ENCODE measurements around the gene ERICH2.

ERICH2 gene

GRCh38 chr2:170814533-170815230, 44.5 kb downstream of the ERICH2 start:
- H4K20me1 ChIP-seq (ENCODE audit: insufficient read depth, low read length), result no peaks in the 10 kb centered on the region
- no peaks in the 10 kb centered on the region for H3K9me3 ChIP-seq (replicated peaks; ENCODE audit: insufficient read depth, low read length)
- no peak overlapping the region for H2AFZ ChIP-seq (ENCODE audit: low read length)
- DNase-seq, result no peak
- H3K4me2 ChIP-seq (ENCODE audit: low read depth, low read length), result no peak overlapping the region
- no peak overlapping the region for H3K4me3 ChIP-seq (ENCODE audit: low read length)
- H3K4me1 ChIP-seq (ENCODE audit: low read length), result peaks cover 9% of the 10 kb centered on the region; the same call in 1 of the 2 replicates
- H3K79me2 ChIP-seq (ENCODE audit: low read length), result no peaks in the 10 kb centered on the region
- no peaks in the 10 kb centered on the region for H3F3A ChIP-seq (ENCODE audit: insufficient read depth, low read length)
- H3K36me3 ChIP-seq (replicated peaks; ENCODE audit: insufficient read depth, low read length), result no peaks in the 10 kb centered on the region
- no peak overlapping the region for H3K9ac ChIP-seq (ENCODE audit: low read length)
- H3K27ac ChIP-seq (ENCODE audit: low read length), result no peak overlapping the region
- TF ChIP-seq EZH2 (optimal IDR thresholded peaks at IDR 0.05; ENCODE audit: low read depth, low read length) (no peak), EZH2phosphoT487 (IDR thresholded peaks at IDR 0.05; ENCODE audit: low read length) (no peak), CTCF (IDR thresholded peaks at IDR 0.05; ENCODE audit: low read length) (no peak)
- H3K9me2 ChIP-seq (replicated peaks; ENCODE audit: insufficient read depth, low read length), result no peaks in the 10 kb centered on the region
- peaks cover 52% of the 10 kb centered on the region for H3K27me3 ChIP-seq (replicated peaks; ENCODE audit: insufficient read depth, low read length)

- Histone ChIP-seq H3K79me2 (ENCODE audit: low read length) (no peaks in the 10 kb centered on the region), H3K36me3 (replicated peaks; ENCODE audit: insufficient read depth, low read length) (no peaks in the 10 kb centered on the region), H3K27ac (ENCODE audit: low read length) (no peak overlapping the region), H4K20me1 (ENCODE audit: insufficient read depth, low read length) (no peaks in the 10 kb centered on the region), H3K4me3 (ENCODE audit: low read length) (peak overlapping the region; percentile 63), H2AFZ (ENCODE audit: low read length) (0 out of 2 replicates have a peak overlapping the region, but pooled peaks have one; percentile 33), H3K9me3 (replicated peaks; ENCODE audit: insufficient read depth, low read length) (no peaks in the 10 kb centered on the region), H3F3A (ENCODE audit: insufficient read depth, low read length) (no peaks in the 10 kb centered on the region), H3K27me3 (replicated peaks; ENCODE audit: insufficient read depth, low read length) (peaks cover 59% of the 10 kb centered on the region), H3K4me2 (ENCODE audit: low read depth, low read length) (peak overlapping the region; percentile 97), H3K9me2 (replicated peaks; ENCODE audit: insufficient read depth, low read length) (no peaks in the 10 kb centered on the region), H3K9ac (ENCODE audit: low read length) (no peak overlapping the region), H3K4me1 (ENCODE audit: low read length) (peaks cover 10% of the 10 kb centered on the region)
- no peak for DNase-seq
- no peak for TF ChIP-seq CTCF (IDR thresholded peaks at IDR 0.05; ENCODE audit: low read length)
Measured at GRCh38 chr2:170815311-170815710, 45.1 kb downstream of the ERICH2 start.

GRCh38 chr2:170815746-170816503, 45.7 kb downstream of the ERICH2 start:
- Histone ChIP-seq H3K79me2 (ENCODE audit: low read length) (no peaks in the 10 kb centered on the region), H3K27ac (ENCODE audit: low read length) (no peak overlapping the region), H3K4me3 (ENCODE audit: low read length) (peak overlapping the region; percentile 63), H3K4me2 (ENCODE audit: low read depth, low read length) (peak overlapping the region; percentile 97), H3F3A (ENCODE audit: insufficient read depth, low read length) (no peaks in the 10 kb centered on the region), H3K4me1 (ENCODE audit: low read length) (peaks cover 14% of the 10 kb centered on the region), H2AFZ (ENCODE audit: low read length) (peak overlapping the region; percentile 70), H3K9me2 (replicated peaks; ENCODE audit: insufficient read depth, low read length) (no peaks in the 10 kb centered on the region), H3K9me3 (replicated peaks; ENCODE audit: insufficient read depth, low read length) (no peaks in the 10 kb centered on the region), H3K9ac (ENCODE audit: low read length) (0 out of 2 replicates have a peak overlapping the region, but pooled peaks have one; percentile 13), H3K27me3 (replicated peaks; ENCODE audit: insufficient read depth, low read length) (peaks cover 61% of the 10 kb centered on the region), H3K36me3 (replicated peaks; ENCODE audit: insufficient read depth, low read length) (no peaks in the 10 kb centered on the region), H4K20me1 (ENCODE audit: insufficient read depth, low read length) (no peaks in the 10 kb centered on the region)
- DNase-seq, result peak; percentile 80
- peak; percentile 78 for TF ChIP-seq CTCF (IDR thresholded peaks at IDR 0.05; ENCODE audit: low read length)
- no peak for TF ChIP-seq EZH2phosphoT487 (IDR thresholded peaks at IDR 0.05; ENCODE audit: low read length)
